Tibial artery (tissue), 4 donors: ENCODE results near the gene CCSER1.
"Not testable (repeated sequence)": the region's sequence is repeated elsewhere in the genome, so short reads cannot be mapped to it uniquely, and the experiment has no call there.

Experiments
- DNase-seq, 2 donors: peaks; one replicate each; pipeline ENCODE4 v3.0.0-alpha.2; 2019
- H3K27ac ChIP-seq, 2 donors: fragments of 200-600 bp; sonication (generic) in 1 of 2; 1 replicate in 1 of 2; 2 replicates in 1 of 2; pipeline ENCODE4 v1.5.1; 2018 to 2019; ENCODE audit warnings: mild to moderate bottlenecking in 1 of 2
- H3K27me3 ChIP-seq, 2 donors: fragments of 200-600 bp; sonication (generic) in 1 of 2; one replicate each; pipeline versions ENCODE4 v1.5.1 to v1.6.0; 2016 to 2019
- H3K36me3 ChIP-seq, 3 donors: fragments of 200-600 bp; sonication (generic) in 2 of 3; one replicate each; pipeline ENCODE4 v1.5.1; 2016 to 2019; ENCODE audit warnings: mild to moderate bottlenecking in 2 of 3
- H3K4me1 ChIP-seq, 4 donors: fragments of 200-600 bp; sonication (generic) in 2 of 4; 1 replicate in 3 of 4; 2 replicates in 1 of 4; pipeline ENCODE4 v1.5.1; 2016 to 2019
- H3K4me3 ChIP-seq, 2 donors: fragments of 200-600 bp; sonication (generic) in 1 of 2; 1 replicate in 1 of 2; 2 replicates in 1 of 2; pipeline ENCODE4 v1.5.1; 2018 to 2019; ENCODE audit warnings: mild to moderate bottlenecking in 2 of 2
- H3K9me3 ChIP-seq, 3 donors: fragments of 200-600 bp; sonication (generic) in 1 of 3; one replicate each; pipeline ENCODE4 v1.5.1; 2016 to 2019
- intact Hi-C: fragments of 100-400 bp; cut with DNase I; formaldehyde crosslinking; loops from one replicate; pipeline ENCODE4 v1.15.0; 2023; ENCODE audit warnings: low total_unique reads
- TF ChIP-seq, protein P1 (sequence below), 2 experiments: fragments of 200-600 bp in 1 of 2; fragments of 450-650 bp in 1 of 2; IDR thresholded peaks; one replicate each; pipeline ENCODE4 v1.5.1; 2017 to 2019; ENCODE audit warnings: antibody characterized with exemption in 2 of 2, mild to moderate bottlenecking in 1 of 2, moderate library complexity in 1 of 2

CCSER1 gene

DNA sequence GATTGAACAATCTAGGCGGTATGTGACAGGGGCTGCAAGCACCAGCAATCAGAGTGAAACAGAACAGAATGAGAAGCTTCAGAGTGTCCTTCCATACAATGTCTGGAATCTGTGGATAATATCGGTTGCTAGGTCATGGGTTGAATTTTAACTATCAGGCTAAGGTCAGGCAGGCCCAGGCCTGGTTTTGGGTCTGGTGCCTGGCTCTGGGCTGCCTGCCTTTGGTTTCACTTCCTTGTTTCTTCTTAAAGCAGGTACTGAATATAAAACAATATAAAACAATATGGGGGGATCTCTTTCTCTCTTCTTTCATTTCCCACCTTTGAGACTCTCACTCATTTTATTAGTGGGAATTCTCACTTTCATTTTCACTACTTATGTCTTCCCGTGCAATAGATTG is 962.0 kb downstream of the CCSER1 start:
- intact Hi-C loops = no loop called here
- TF ChIP-seq, protein P1, sequence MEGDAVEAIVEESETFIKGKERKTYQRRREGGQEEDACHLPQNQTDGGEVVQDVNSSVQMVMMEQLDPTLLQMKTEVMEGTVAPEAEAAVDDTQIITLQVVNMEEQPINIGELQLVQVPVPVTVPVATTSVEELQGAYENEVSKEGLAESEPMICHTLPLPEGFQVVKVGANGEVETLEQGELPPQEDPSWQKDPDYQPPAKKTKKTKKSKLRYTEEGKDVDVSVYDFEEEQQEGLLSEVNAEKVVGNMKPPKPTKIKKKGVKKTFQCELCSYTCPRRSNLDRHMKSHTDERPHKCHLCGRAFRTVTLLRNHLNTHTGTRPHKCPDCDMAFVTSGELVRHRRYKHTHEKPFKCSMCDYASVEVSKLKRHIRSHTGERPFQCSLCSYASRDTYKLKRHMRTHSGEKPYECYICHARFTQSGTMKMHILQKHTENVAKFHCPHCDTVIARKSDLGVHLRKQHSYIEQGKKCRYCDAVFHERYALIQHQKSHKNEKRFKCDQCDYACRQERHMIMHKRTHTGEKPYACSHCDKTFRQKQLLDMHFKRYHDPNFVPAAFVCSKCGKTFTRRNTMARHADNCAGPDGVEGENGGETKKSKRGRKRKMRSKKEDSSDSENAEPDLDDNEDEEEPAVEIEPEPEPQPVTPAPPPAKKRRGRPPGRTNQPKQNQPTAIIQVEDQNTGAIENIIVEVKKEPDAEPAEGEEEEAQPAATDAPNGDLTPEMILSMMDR (IDR thresholded peaks at IDR 0.05) = no peak
- DNase-seq = no peak
- H3K4me3 ChIP-seq = no peak overlapping the region
- no peak overlapping the region for H3K27ac ChIP-seq
- H3K36me3 ChIP-seq = no peaks in the 10 kb centered on the region
- no peaks in the 10 kb centered on the region for H3K9me3 ChIP-seq
- no peaks in the 10 kb centered on the region for H3K27me3 ChIP-seq
- no peaks in the 10 kb centered on the region for H3K4me1 ChIP-seq

DNA sequence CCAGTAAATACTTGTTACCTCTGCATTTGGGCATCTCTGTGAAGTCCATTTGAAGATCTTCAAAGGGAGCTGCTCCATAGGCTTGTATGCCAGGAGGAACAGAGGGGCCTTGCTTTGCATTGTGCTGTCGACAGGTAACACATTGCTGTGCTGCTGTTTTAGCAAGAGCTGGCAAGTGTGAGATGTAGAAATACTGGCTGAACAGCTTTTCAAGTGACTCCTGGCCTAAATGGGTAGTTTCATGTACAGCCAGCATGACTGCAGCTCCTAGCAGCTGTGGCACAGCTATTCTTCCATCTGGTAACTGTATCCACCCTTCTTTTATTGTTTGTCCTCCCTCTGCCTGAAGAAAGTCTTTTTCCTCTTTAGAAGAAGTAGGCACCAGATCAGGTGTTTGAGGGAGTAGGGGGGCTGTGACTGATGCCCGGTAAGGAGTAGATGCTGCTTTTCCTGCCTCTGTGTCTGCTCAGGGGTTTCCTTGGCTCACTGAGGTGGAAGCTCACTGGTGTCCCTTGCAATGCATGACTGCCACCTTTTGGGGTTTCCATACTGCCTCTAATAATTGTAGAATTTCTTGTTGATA is 965.3 kb downstream of the CCSER1 start:
- no peak overlapping the region for H3K4me3 ChIP-seq
- no peaks in the 10 kb centered on the region for H3K36me3 ChIP-seq
- no peaks in the 10 kb centered on the region for H3K9me3 ChIP-seq
- intact Hi-C loops = no loop called here
- DNase-seq = no peak
- H3K4me1 ChIP-seq = no peaks in the 10 kb centered on the region
- H3K27me3 ChIP-seq = no peaks in the 10 kb centered on the region
- no peak overlapping the region for H3K27ac ChIP-seq
- TF ChIP-seq, protein P1 (IDR thresholded peaks at IDR 0.05) = no peak

DNA sequence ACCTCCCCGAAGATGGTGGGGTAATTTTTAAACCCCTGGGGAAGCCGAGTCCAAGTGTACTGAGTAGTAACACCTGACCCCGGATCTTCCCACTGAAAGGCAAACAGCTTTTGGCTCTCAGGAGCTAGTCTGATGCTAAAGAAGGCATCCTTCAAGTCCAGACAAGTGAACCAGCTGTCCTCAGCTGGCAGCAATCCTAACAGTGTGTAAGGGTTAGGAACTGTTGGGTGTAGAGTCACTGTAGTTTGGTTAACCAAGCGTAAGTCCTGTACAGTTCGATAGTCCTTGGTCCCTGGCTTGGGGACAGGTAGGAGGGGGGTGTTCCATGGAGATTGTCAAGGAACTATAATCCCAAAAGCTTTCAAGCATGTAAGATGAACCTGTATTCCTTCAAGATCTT is 967.0 kb downstream of the CCSER1 start:
- H3K4me3 ChIP-seq, H3K36me3 ChIP-seq, H3K27me3 ChIP-seq, H3K4me1 ChIP-seq, intact Hi-C loops, H3K9me3 ChIP-seq, DNase-seq, H3K27ac ChIP-seq: not testable (repeated sequence)

DNA sequence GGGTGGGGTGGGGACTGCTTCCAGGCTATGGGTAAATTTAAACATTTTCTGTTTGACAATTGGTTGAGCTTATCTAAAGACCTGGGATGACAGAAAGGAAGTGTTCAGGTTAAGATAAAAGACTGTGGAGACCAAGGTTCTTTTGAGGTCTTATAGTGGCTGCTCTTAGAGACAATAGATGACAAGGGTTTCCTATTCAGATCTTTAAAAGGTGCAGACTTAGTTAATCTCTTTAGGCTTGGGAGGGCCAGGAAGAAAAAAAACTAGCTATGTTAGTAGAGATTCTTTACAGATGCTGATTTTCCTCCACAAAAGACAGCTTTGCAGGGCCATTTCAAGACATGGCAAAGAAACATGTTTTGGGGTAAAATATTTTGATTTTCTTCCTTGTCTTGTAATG is 972.5 kb downstream of the CCSER1 start:
- Histone ChIP-seq H3K4me3 (no peak overlapping the region), H3K27me3 (no peaks in the 10 kb centered on the region), H3K27ac (no peak overlapping the region), H3K4me1 (no peaks in the 10 kb centered on the region), H3K9me3 (peaks cover 0 to 8% (median 0%) of the 10 kb centered on the region in 3 donors), H3K36me3 (no peaks in the 10 kb centered on the region)
- TF ChIP-seq, protein P1 (IDR thresholded peaks at IDR 0.05) = no peak
- no peak for DNase-seq
- intact Hi-C loops = no loop called here

DNA sequence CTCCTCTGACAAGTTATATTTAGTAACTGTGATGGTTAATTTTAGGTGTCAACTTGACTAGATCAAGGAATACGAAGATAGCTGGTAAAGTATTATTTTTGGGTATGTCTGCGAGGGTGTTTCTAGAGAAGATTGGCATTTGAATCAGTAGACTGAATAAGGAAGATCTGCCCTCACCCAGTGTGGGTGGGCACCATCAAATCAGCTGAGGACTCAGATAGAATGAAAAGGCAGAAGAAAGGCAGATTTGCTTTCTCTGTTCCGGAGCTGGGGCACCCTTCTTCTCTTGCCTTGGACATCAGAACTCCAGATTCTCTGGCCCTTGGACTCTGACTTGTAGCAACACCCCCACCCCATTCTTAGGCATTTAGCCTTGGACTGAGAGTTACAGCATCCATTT is 981.6 kb downstream of the CCSER1 start:
- H3K27ac ChIP-seq = no peak overlapping the region
- TF ChIP-seq, protein P1 (IDR thresholded peaks at IDR 0.05) = no peak
- intact Hi-C loops = no loop called here
- peaks cover 0 to 8% (median 0%) of the 10 kb centered on the region in 3 donors for H3K9me3 ChIP-seq
- no peaks in the 10 kb centered on the region for H3K36me3 ChIP-seq
- no peak overlapping the region for H3K4me3 ChIP-seq
- H3K27me3 ChIP-seq = no peaks in the 10 kb centered on the region
- DNase-seq = no peak
- H3K4me1 ChIP-seq = no peaks in the 10 kb centered on the region

DNA sequence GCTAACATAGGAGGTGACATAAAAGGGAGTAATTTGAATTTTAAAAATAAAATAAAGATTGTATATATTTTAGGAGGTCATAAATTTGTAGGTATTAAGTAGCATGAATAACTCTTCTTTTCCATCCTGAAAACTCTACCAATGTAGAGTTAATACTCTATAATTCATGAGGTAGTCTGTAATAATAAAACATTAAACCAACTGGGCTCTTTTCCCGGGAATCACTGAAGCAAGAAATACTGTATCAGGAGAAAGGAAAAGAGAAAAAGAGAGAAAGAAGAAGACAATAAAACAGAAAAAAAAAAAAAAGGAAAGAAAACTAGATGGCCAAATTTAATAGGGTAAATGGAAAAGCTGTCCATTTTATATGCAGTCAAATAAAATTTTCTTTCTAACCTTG is 984.4 kb downstream of the CCSER1 start:
- Histone ChIP-seq H3K27ac (no peak overlapping the region), H3K4me3 (no peak overlapping the region), H3K27me3 (no peaks in the 10 kb centered on the region), H3K4me1 (no peaks in the 10 kb centered on the region), H3K36me3 (no peaks in the 10 kb centered on the region), H3K9me3 (no peaks in the 10 kb centered on the region)
- DNase-seq = no peak
- TF ChIP-seq, protein P1 (IDR thresholded peaks at IDR 0.05) = no peak
- intact Hi-C loops = no loop called here
